Testis (tissue), 3 donors: Measurements from ENCODE around the gene APC2. TPM values are rescaled to one million over a fixed set of nuclear protein-coding genes. Genes with fewer than 3 reads are reported as not detected.

Experiments
- DNase-seq: peaks from one replicate; pipeline ENCODE4 v3.0.0-alpha.2; 2019
- H3K27ac ChIP-seq, 2 donors: fragments of 200-600 bp; sonication (generic); one replicate each; pipeline ENCODE4 v1.5.1; 2019
- H3K27me3 ChIP-seq: fragments of 200-600 bp; sonication (generic); one replicate; pipeline ENCODE4 v1.5.1; 2019
- H3K36me3 ChIP-seq: fragments of 200-600 bp; sonication (generic); one replicate; pipeline ENCODE4 v1.5.1; 2017; ENCODE audit warnings: low read depth; ENCODE audit errors: missing control alignments
- H3K4me1 ChIP-seq: fragments of 200-600 bp; sonication (generic); one replicate; pipeline ENCODE4 v1.5.1; 2019
- H3K4me3 ChIP-seq, 2 donors: fragments of 200-600 bp; sonication (generic); one replicate each; pipeline ENCODE4 v1.5.1; 2017 to 2019
- H3K9me3 ChIP-seq: fragments of 200-600 bp; sonication (generic); one replicate; pipeline ENCODE4 v1.5.1; 2017
- POLR2A ChIP-seq: fragments of 450-650 bp; IDR thresholded peaks from one replicate; pipeline ENCODE4 v1.6.1; 2017; ENCODE audit warnings: antibody characterized with exemption, mild to moderate bottlenecking, moderate library complexity
- WGBS, 2 donors: methylation state at CpG; one replicate each; pipeline ENCODE4 v1.1.5; 2018; 5-methylcytosine and 5-hydroxymethylcytosine counted together
- intact Hi-C: fragments of 100-400 bp; cut with DNase I; formaldehyde crosslinking; loops from one replicate; pipeline ENCODE4 v1.15.1; 2023; ENCODE audit warnings: low total_unique reads
- polyA plus RNA-seq: library from polyadenylated mRNA; stranded (reverse); fragments of 350-450 nt; fragmentation: Illumina TruSeq; extraction: RNeasy Lipid Tissue Mini Kit (QIAGEN cat#74804); gene quantifications from one replicate; pipeline ENCODE4 v1.2.3, GENCODE V29; 2014; ENCODE audit warnings: low read depth, low replicate concordance; ENCODE audit not compliant: insufficient read depth
- total RNA-seq, 2 donors: library from RNA; depleted of rRNA; stranded (reverse); fragments of >200 nt; gene quantifications; one replicate each; pipeline ENCODE4 v1.2.3, GENCODE V29; 2016
- TF ChIP-seq, protein P1 (sequence below), 3 experiments: fragments of 450-650 bp in 2 of 3; fragments of 200-600 bp in 1 of 3; sonication (generic) in 1 of 3; IDR thresholded peaks; one replicate each; pipeline ENCODE4 v1.5.1; 2016 to 2019; ENCODE audit warnings: antibody characterized with exemption in 3 of 3, mild to moderate bottlenecking in 2 of 3, moderate library complexity in 1 of 3

The APC2 gene
- total and polyA plus RNA-seq, 3 donors from 2014 or later = 2.8 to 5.9 (median 4.6) TPM

DNA sequence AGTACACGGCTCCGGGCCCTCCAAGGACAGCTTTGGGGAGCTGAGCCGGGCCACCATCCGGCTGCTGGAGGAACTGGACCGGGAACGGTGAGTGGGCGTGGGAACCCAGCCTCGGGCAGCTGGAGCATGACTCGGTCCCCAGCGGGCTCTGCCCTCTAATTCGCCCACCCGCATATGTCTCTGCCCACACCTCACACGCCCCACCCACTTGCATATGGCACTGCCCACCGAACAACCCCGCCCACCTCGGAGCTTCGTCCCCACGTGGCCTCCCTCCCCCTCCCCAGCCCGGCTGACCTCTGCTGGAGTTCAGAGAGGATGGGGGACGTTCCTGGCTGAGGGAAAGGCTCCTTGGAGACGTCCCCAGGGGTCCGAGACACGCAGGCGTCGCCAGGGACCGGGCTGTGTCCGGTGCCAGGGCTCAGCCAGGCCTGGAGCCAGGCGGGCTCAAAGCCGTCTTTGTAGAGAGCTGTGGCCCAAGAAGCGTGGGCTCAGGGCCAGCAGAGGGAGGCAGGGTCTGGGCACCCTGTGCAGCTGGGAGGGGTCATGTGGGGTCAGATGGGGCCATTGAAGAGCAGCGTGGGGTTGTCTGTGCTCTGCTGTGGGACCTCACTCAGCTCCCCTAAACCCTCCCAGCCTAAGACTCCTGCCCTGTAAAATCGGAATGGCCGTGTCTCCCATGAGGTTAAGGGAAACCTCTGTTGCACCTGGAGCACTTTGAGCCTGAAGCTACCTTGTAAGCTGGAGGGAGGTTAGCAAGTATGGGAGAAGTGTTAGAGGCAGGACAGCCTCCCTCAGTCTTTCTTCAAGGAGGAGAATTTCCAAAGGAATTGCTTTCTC is 3.8 kb downstream of the APC2 start:
- Histone ChIP-seq H3K9me3 (no peaks in the 10 kb centered on the region), H3K27me3 (no peaks in the 10 kb centered on the region), H3K4me3 (no peak overlapping the region), H3K27ac (no peak overlapping the region), H3K36me3 (no peaks in the 10 kb centered on the region), H3K4me1 (peaks cover 22% of the 10 kb centered on the region)
- 36 to 46% methylated on average over 20 to 32 of the region's 33 CpGs for WGBS, 2 donors
- intact Hi-C loops = no loop called here
- peak; percentile 84 for DNase-seq
- TF ChIP-seq, protein P1, sequence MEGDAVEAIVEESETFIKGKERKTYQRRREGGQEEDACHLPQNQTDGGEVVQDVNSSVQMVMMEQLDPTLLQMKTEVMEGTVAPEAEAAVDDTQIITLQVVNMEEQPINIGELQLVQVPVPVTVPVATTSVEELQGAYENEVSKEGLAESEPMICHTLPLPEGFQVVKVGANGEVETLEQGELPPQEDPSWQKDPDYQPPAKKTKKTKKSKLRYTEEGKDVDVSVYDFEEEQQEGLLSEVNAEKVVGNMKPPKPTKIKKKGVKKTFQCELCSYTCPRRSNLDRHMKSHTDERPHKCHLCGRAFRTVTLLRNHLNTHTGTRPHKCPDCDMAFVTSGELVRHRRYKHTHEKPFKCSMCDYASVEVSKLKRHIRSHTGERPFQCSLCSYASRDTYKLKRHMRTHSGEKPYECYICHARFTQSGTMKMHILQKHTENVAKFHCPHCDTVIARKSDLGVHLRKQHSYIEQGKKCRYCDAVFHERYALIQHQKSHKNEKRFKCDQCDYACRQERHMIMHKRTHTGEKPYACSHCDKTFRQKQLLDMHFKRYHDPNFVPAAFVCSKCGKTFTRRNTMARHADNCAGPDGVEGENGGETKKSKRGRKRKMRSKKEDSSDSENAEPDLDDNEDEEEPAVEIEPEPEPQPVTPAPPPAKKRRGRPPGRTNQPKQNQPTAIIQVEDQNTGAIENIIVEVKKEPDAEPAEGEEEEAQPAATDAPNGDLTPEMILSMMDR (IDR thresholded peaks at IDR 0.05) = no peak
- no peak for TF ChIP-seq POLR2A

DNA sequence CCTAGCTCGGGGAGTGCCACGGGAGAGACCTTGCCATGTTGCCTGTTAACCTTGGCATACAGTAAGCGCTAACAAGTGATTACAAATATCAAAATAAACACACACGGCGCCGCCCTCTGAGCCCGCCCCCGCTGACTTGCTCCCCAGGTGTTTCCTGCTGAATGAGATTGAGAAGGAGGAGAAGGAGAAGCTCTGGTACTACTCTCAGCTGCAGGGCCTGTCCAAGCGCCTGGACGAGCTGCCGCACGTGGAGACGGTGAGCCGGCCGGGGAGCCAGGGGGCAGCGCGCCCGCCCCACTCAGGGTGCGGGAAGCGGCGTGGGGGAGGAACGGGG is 5.0 kb downstream of the APC2 start:
- WGBS, 2 donors = 11 to 16% methylated on average over 8 to 22 of the region's 22 CpGs
- Histone ChIP-seq H3K27ac (no peak overlapping the region), H3K36me3 (no peaks in the 10 kb centered on the region), H3K4me1 (peaks cover 22% of the 10 kb centered on the region), H3K9me3 (no peaks in the 10 kb centered on the region), H3K27me3 (no peaks in the 10 kb centered on the region), H3K4me3 (peak overlapping the region in 1 of 2 donors; percentile 14)
- no peak for DNase-seq
- TF ChIP-seq, protein P1 (IDR thresholded peaks at IDR 0.05) = no peak
- no peak for TF ChIP-seq POLR2A
- intact Hi-C loops = no loop called here

DNA sequence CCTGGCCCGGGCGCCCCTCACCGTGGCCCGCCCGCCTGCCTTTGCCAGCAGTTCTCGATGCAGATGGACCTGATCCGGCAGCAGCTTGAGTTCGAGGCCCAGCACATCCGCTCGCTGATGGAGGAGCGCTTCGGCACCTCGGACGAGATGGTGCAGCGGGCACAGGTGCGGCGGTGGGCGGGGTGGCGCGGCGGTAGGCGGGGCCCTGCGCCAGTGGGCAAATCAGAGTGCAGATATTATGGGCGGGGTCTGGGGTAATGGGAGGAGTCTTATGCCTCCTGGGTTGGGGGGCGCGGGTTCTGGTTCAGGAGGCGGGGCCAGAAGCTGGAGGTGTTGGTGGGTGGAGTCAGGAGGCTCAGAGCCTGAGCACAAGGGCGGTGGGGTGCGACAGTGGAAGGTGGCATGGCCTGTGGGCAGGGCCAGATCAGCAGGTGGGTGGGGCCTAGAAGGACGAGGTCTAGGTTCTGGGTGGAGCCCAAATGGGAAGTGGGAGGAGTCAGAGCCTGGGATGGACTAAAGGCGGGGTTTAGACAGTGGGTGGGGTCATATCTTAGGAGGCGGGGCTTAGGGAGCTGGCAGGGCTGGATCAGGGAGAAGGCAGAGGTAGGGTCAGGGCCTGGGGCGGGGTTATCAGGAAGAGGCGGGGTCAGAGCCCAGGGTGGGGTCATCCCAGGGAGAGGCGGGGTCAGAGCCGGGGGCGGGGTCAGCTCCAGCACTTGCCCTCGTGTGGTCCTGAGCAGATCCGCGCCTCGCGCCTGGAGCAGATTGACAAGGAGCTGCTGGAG is 5.6 kb downstream of the APC2 start:
- Histone ChIP-seq H3K27me3 (no peaks in the 10 kb centered on the region), H3K27ac (no peak overlapping the region), H3K9me3 (no peaks in the 10 kb centered on the region), H3K36me3 (no peaks in the 10 kb centered on the region), H3K4me3 (peak overlapping the region in 1 of 2 donors; percentile 14), H3K4me1 (peaks cover 22% of the 10 kb centered on the region)
- intact Hi-C loops = no loop called here
- TF ChIP-seq, protein P1 (IDR thresholded peaks at IDR 0.05) = no peak
- no peak for TF ChIP-seq POLR2A
- WGBS, 2 donors = 5 to 8% methylated on average over 15 to 35 of the region's 42 CpGs
- peak; percentile 56 for DNase-seq

DNA sequence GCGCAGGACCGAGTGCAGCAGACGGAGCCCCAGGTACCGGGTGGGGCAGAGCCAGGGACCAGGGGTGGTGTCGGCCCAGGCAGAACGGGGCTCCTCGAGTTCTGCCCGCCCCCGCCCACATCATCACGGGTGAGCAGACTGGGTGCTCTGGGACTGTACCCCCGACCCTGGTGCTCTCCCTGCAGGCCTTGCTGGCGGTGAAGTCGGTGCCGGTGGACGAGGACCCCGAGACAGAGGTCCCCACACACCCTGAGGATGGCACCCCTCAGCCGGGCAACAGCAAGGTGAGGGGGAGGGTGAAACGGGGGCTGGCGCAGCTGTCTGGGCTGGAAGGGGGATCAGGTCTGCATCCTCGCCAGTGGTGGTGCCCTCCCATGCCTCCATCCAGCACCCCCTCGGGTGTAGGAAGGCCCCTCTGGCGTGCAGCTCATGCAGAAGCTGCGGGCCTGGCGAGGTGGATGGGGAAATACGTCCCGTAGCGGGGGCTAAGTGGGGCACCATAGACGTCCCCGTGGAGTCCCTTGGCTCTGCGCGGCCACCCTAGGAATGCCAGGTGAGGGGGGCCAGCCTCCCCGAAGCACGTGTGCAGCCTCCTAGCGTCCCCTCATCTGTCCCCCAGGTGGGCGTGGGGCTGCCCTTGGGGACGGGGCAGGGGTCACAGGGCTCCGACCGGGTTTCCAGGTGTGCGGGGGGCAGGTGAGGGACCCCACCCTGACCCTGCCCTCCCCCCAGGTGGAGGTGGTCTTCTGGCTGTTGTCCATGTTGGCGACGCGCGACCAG is 6.4 kb downstream of the APC2 start:
- WGBS, 2 donors = 28 to 41% methylated on average over 8 to 43 of the region's 43 CpGs
- Histone ChIP-seq H3K27me3 (no peaks in the 10 kb centered on the region), H3K9me3 (no peaks in the 10 kb centered on the region), H3K27ac (no peak overlapping the region), H3K4me3 (no peak overlapping the region), H3K36me3 (no peaks in the 10 kb centered on the region), H3K4me1 (peaks cover 22% of the 10 kb centered on the region)
- intact Hi-C loops = no loop called here
- no peak for TF ChIP-seq POLR2A
- TF ChIP-seq, protein P1 (IDR thresholded peaks at IDR 0.05) = no peak
- DNase-seq = no peak
